Liver (tissue), 3 donors: ENCODE data around the gene TRIM59.

ENCODE experiments used
- ATF3 ChIP-seq: IDR thresholded peaks from 2 replicates; pipeline ENCODE4 v1.6.1; 2016; ENCODE audit warnings: antibody characterized with exemption
- CTCF ChIP-seq: fragments of 150-350 bp; IDR thresholded peaks from 2 replicates; pipeline ENCODE4 v1.5.1; 2017; ENCODE audit warnings: improper control_type of control experiment, low read depth, low read length; ENCODE audit not compliant: missing input control
- EGR1 ChIP-seq, 2 donors: IDR thresholded peaks; 2 replicates each; pipeline ENCODE4 v1.6.1; 2016 to 2018; ENCODE audit warnings: antibody characterized with exemption in 2 of 2, low read depth in 2 of 2
- FOXA2 ChIP-seq: IDR thresholded peaks from 2 replicates; pipeline ENCODE4 v1.6.1; 2016; ENCODE audit warnings: antibody characterized with exemption
- GABPA ChIP-seq, 2 donors: IDR thresholded peaks in 1 of 2; conservative IDR thresholded peaks in 1 of 2; 2 replicates each; pipeline ENCODE4 v1.6.1; 2016; ENCODE audit warnings: antibody characterized with exemption in 2 of 2, mild to moderate bottlenecking in 1 of 2, moderate library complexity in 1 of 2
- JUND ChIP-seq, 2 donors: IDR thresholded peaks; 2 replicates each; pipeline ENCODE4 v1.6.1; 2016; ENCODE audit warnings: antibody characterized with exemption in 2 of 2
- RAD21 ChIP-seq, 2 donors: IDR thresholded peaks; 2 replicates each; pipeline ENCODE4 v1.6.1; 2016; ENCODE audit warnings: antibody characterized with exemption in 2 of 2, mild to moderate bottlenecking in 2 of 2
- SP1 ChIP-seq: IDR thresholded peaks from 2 replicates; pipeline ENCODE4 v1.6.1; 2018; ENCODE audit warnings: antibody characterized with exemption, mild to moderate bottlenecking
- TAF1 ChIP-seq: conservative IDR thresholded peaks from 2 replicates; pipeline ENCODE4 v1.6.1; 2016; ENCODE audit warnings: antibody characterized with exemption, mild to moderate bottlenecking
- YY1 ChIP-seq: IDR thresholded peaks from 2 replicates; pipeline ENCODE4 v1.6.1; 2016; ENCODE audit warnings: antibody characterized with exemption, mild to moderate bottlenecking
- TF ChIP-seq, protein P1 (sequence below): IDR thresholded peaks from 2 replicates; pipeline ENCODE4 v1.6.1; 2016; ENCODE audit warnings: antibody characterized with exemption, mild to moderate bottlenecking
- TF ChIP-seq, protein P2 (sequence below): IDR thresholded peaks from 2 replicates; pipeline ENCODE4 v1.6.1; 2016; ENCODE audit warnings: antibody characterized with exemption
- donor health status: healthy.
- donor health status: healthy.

- TF ChIP-seq SP1 (no peak), JUND (IDR thresholded peaks at IDR 0.05) (no peak), CTCF (no peak), FOXA2 (no peak), RAD21 (IDR thresholded peaks at IDR 0.05) (no peak), TAF1 (no peak), ATF3 (no peak), YY1 (no peak), GABPA (IDR thresholded peaks at IDR 0.05 in 1 of 2, conservative IDR thresholded peaks at IDR 0.05 in 1 of 2) (no peak), EGR1 (IDR thresholded peaks at IDR 0.05; ENCODE audit: low read depth in 2 of 2) (no peak)
- TF ChIP-seq, protein P1, sequence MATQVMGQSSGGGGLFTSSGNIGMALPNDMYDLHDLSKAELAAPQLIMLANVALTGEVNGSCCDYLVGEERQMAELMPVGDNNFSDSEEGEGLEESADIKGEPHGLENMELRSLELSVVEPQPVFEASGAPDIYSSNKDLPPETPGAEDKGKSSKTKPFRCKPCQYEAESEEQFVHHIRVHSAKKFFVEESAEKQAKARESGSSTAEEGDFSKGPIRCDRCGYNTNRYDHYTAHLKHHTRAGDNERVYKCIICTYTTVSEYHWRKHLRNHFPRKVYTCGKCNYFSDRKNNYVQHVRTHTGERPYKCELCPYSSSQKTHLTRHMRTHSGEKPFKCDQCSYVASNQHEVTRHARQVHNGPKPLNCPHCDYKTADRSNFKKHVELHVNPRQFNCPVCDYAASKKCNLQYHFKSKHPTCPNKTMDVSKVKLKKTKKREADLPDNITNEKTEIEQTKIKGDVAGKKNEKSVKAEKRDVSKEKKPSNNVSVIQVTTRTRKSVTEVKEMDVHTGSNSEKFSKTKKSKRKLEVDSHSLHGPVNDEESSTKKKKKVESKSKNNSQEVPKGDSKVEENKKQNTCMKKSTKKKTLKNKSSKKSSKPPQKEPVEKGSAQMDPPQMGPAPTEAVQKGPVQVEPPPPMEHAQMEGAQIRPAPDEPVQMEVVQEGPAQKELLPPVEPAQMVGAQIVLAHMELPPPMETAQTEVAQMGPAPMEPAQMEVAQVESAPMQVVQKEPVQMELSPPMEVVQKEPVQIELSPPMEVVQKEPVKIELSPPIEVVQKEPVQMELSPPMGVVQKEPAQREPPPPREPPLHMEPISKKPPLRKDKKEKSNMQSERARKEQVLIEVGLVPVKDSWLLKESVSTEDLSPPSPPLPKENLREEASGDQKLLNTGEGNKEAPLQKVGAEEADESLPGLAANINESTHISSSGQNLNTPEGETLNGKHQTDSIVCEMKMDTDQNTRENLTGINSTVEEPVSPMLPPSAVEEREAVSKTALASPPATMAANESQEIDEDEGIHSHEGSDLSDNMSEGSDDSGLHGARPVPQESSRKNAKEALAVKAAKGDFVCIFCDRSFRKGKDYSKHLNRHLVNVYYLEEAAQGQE: no peak
- TF ChIP-seq, protein P2, sequence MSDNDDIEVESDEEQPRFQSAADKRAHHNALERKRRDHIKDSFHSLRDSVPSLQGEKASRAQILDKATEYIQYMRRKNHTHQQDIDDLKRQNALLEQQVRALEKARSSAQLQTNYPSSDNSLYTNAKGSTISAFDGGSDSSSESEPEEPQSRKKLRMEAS: no peak
These were observed 23.6 kb upstream of the TRIM59 start for GRCh38 chr3:160473221-160473620.
